IMR-90 (cell line): Measurements from ENCODE around the gene STAM2. TPM values are rescaled to one million over a fixed set of nuclear protein-coding genes. Genes with fewer than 3 reads are reported as not detected.

Experiments
- ATAC-seq: fragments of 200-7000 bp; cut with Tn5 transposase; 2 replicates; pipeline ENCODE4 v1.9.1; 2020; ENCODE audit warnings: low read depth, mild to moderate bottlenecking, moderate library complexity
- BruUV-seq: library from RNA; stranded (reverse); fragments of 400-500 nt; replicated peaks from 2 replicates; lab custom pipeline; 2021; lab: Mats Ljungman, UMichigan
- CTCF ChIA-PET: fragments of 300-600 bp; formaldehyde crosslinking; extraction: SDS; loops from one replicate; lab custom pipeline; 2021; ENCODE audit warnings: antibody characterized with exemption; lab: Yijun Ruan, JAX
- POLR2A ChIA-PET: fragments of 300-600 bp; sonication (Branson Sonifier 250); formaldehyde crosslinking; loops from one replicate; lab custom pipeline; 2022; ENCODE audit warnings: antibody characterized with exemption; ENCODE audit not compliant: unreplicated experiment; lab: Charles Lee
- DNase-seq: peaks from one replicate; pipeline ENCODE4 v3.0.0; 2013
- H2AFZ ChIP-seq: replicated peaks from 2 replicates; pipeline ENCODE3; 2013; ENCODE audit warnings: low read length, mild to moderate bottlenecking; ENCODE audit not compliant: poor library complexity
- H2AK5ac ChIP-seq: 2 replicates; pipeline ENCODE4 v1.6.1; 2013; ENCODE audit warnings: low read depth, low read length, inconsistent platforms
- H2AK9ac ChIP-seq: replicated peaks from 2 replicates; pipeline ENCODE3; 2013; ENCODE audit warnings: mild to moderate bottlenecking, low read depth, low read length, moderate library complexity; ENCODE audit not compliant: poor library complexity
- H2BK120ac ChIP-seq: 2 replicates; pipeline ENCODE4 v1.6.1; 2013; ENCODE audit warnings: low read depth, low read length, inconsistent platforms
- H2BK15ac ChIP-seq: 3 replicates; pipeline ENCODE4 v1.6.1; 2013; ENCODE audit warnings: low read depth, low read length, inconsistent platforms
- H2BK20ac ChIP-seq: 2 replicates; pipeline ENCODE4 v1.6.1; 2013; ENCODE audit warnings: low read depth, mild to moderate bottlenecking, inconsistent platforms, low read length, moderate library complexity
- H2BK5ac ChIP-seq: 2 replicates; pipeline ENCODE4 v1.6.1; 2013; ENCODE audit warnings: mild to moderate bottlenecking, low read depth, low read length, inconsistent platforms; ENCODE audit not compliant: poor library complexity, severe bottlenecking
- H3K14ac ChIP-seq: replicated peaks from 2 replicates; pipeline ENCODE4 v1.6.1; 2013; ENCODE audit warnings: low read depth, low read length, inconsistent platforms
- H3K18ac ChIP-seq: 2 replicates; pipeline ENCODE4 v1.6.1; 2013; ENCODE audit warnings: low read depth, low read length, control low read depth
- H3K23ac ChIP-seq: 2 replicates; pipeline ENCODE4 v1.6.1; 2013; ENCODE audit warnings: low read depth, low read length, inconsistent platforms
- H3K27ac ChIP-seq: 2 replicates; pipeline ENCODE4 v1.5.1; 2013; ENCODE audit warnings: mild to moderate bottlenecking, control low read depth, low read length; ENCODE audit not compliant: insufficient read depth
- H3K27me3 ChIP-seq: 2 replicates; pipeline ENCODE4 v1.6.1; 2013; ENCODE audit warnings: low read length; ENCODE audit not compliant: control insufficient read depth, insufficient read depth
- H3K36me3 ChIP-seq: 2 replicates; pipeline ENCODE4 v1.6.1; 2013; ENCODE audit warnings: low read length, mixed read lengths; ENCODE audit not compliant: control insufficient read depth, insufficient read depth
- H3K4ac ChIP-seq: 2 replicates; pipeline ENCODE4 v1.6.1; 2013; ENCODE audit warnings: low read depth, low read length, inconsistent platforms
- H3K4me1 ChIP-seq: 2 replicates; pipeline ENCODE4 v1.6.1; 2013; ENCODE audit warnings: low read length, mixed read lengths; ENCODE audit not compliant: control insufficient read depth, insufficient read depth
- H3K4me2 ChIP-seq: 2 replicates; pipeline ENCODE4 v1.6.1; 2013; ENCODE audit warnings: low read depth, mild to moderate bottlenecking, control low read depth, low read length, moderate library complexity
- H3K4me3 ChIP-seq: 2 replicates; pipeline ENCODE4 v1.5.1; 2013; ENCODE audit warnings: low read depth, mild to moderate bottlenecking, control low read depth, low read length, moderate library complexity; ENCODE audit not compliant: insufficient read depth
- H3K56ac ChIP-seq: 2 replicates; pipeline ENCODE4 v1.6.1; 2013; ENCODE audit warnings: low read length, inconsistent platforms; ENCODE audit not compliant: insufficient read depth; ENCODE audit errors: extremely low read depth
- H3K79me1 ChIP-seq, 2 experiments: 2 replicates each; pipeline ENCODE4 v1.6.1; 2013; ENCODE audit warnings: low read length in 2 of 2, inconsistent platforms in 1 of 2, low read depth in 1 of 2
- H3K9ac ChIP-seq: 2 replicates; pipeline ENCODE4 v1.6.1; 2013; ENCODE audit warnings: low read depth, low read length, control low read depth
- H3K9me1 ChIP-seq: 2 replicates; pipeline ENCODE4 v1.6.1; 2013; ENCODE audit warnings: low read length, inconsistent platforms; ENCODE audit not compliant: insufficient read depth
- H3K9me3 ChIP-seq: 2 replicates; pipeline ENCODE4 v1.6.1; 2013; ENCODE audit warnings: low read length; ENCODE audit not compliant: control insufficient read depth, insufficient read depth
- H4K20me1 ChIP-seq: 2 replicates; pipeline ENCODE4 v1.6.1; 2013; ENCODE audit warnings: low read length, inconsistent platforms; ENCODE audit not compliant: insufficient read depth
- H4K5ac ChIP-seq: 2 replicates; pipeline ENCODE4 v1.6.1; 2013; ENCODE audit warnings: mild to moderate bottlenecking, low read depth, low read length, control low read depth
- H4K8ac ChIP-seq, 2 experiments: 2 replicates each; pipeline ENCODE4 v1.6.1; 2013; ENCODE audit warnings: low read depth in 2 of 2, low read length in 2 of 2, control low read depth in 1 of 2, inconsistent platforms in 1 of 2
- H4K91ac ChIP-seq: 2 replicates; pipeline ENCODE4 v1.6.1; 2013; ENCODE audit warnings: low read depth, low read length, inconsistent platforms; ENCODE audit not compliant: insufficient read depth
- BHLHE40 ChIP-seq: fragments of 150-350 bp; IDR thresholded peaks from 2 replicates; pipeline ENCODE4 v1.6.1; 2016; ENCODE audit warnings: mild to moderate bottlenecking, low read depth, low read length
- CEBPB ChIP-seq: IDR thresholded peaks from 2 replicates; pipeline ENCODE4 v1.6.1; 2012; ENCODE audit warnings: low read depth, low read length, improper control_type of control experiment
- CTCF ChIP-seq: conservative IDR thresholded peaks from 2 replicates; pipeline ENCODE4 v1.5.1; 2012; ENCODE audit warnings: mild to moderate bottlenecking, low read depth, low read length, improper control_type of control experiment
- FOS ChIP-seq: fragments of 150-350 bp; IDR thresholded peaks from 2 replicates; pipeline ENCODE4 v1.6.1; 2016; ENCODE audit warnings: low read depth, low read length
- NFE2L2 ChIP-seq: fragments of 150-350 bp; IDR thresholded peaks from 2 replicates; pipeline ENCODE4 v1.6.1; 2016; ENCODE audit warnings: low read depth, mild to moderate bottlenecking, low read length
- POLR2A ChIP-seq: IDR thresholded peaks from 2 replicates; pipeline ENCODE4 v1.6.1; 2012; ENCODE audit warnings: mild to moderate bottlenecking, low read depth, low read length
- SMC3 ChIP-seq: fragments of 150-350 bp; IDR thresholded peaks from 2 replicates; pipeline ENCODE4 v1.6.1; 2016; ENCODE audit warnings: low read depth, mild to moderate bottlenecking, antibody characterized with exemption, low read length, moderate library complexity
- USF2 ChIP-seq: fragments of 150-350 bp; IDR thresholded peaks from 2 replicates; pipeline ENCODE4 v1.6.1; 2017; ENCODE audit warnings: mild to moderate bottlenecking, antibody characterized with exemption, low read length, low read depth
- WGBS, 2 experiments: methylation state at CpG; one replicate each; pipeline versions ENCODE4 v1.1.5 to v1.1.7; 2013; ENCODE audit warnings: missing lambda C conversion rate in 2 of 2; ENCODE audit not compliant: insufficient read length in 1 of 2; ENCODE audit errors: extremely low coverage in 2 of 2; 5-methylcytosine and 5-hydroxymethylcytosine counted together
- dilution Hi-C: fragments of 300-500 bp; cut with HindIII; formaldehyde crosslinking; loops from one replicate; pipeline ENCODE4 v1.14.3; 2018; ENCODE audit warnings: low sequenced_read_pairs; ENCODE audit not compliant: unreplicated experiment
- in situ Hi-C: fragments of 300-500 bp; cut with MboI; formaldehyde crosslinking; loops from 3 replicates; pipeline ENCODE4 v1.14.3; 2019; ENCODE audit warnings: low sequenced_read_pairs, inconsistent platforms, mixed read lengths
- intact Hi-C: fragments of 100-400 bp; cut with micrococcal nuclease; formaldehyde crosslinking; loops from 2 replicates; pipeline ENCODE4 v1.10.0; 2022
- polyA plus RNA-seq, 3 experiments: library from polyadenylated mRNA; depleted of rRNA; stranded (reverse); fragments of >200 nt; gene quantifications; 2 replicates each; pipeline ENCODE4 v1.2.3, GENCODE V29; 2012; ENCODE audit warnings: low replicate concordance in 1 of 3
- total RNA-seq: library from RNA; depleted of rRNA; stranded (reverse); fragments of >200 nt; gene quantifications from 2 replicates; pipeline ENCODE4 v1.2.3, GENCODE V29; 2012

The STAM2 gene
- total and polyA plus RNA-seq, 2 of the 4 experiments (the other 2 are of a cell fraction), result 12.5 to 29.2 TPM

GRCh38 chr2:152115952-152116351 lies 59.6 kb downstream of the STAM2 start:
- Histone ChIP-seq H3K9ac (no peak overlapping the region), H3K4me1 (no peaks in the 10 kb centered on the region), H2AK5ac (no peak overlapping the region), H2BK15ac (no peak overlapping the region), H3K4ac (no peak overlapping the region), H3K36me3 (peaks cover 2% of the 10 kb centered on the region; the same call in 1 of the 2 replicates), H2BK20ac (no peak overlapping the region), H3K56ac (no peak overlapping the region), H3K27me3 (no peaks in the 10 kb centered on the region), H3K9me3 (no peaks in the 10 kb centered on the region), H2AK9ac (no peak overlapping the region), H3K14ac (no peak overlapping the region), H3K4me3 (no peak overlapping the region), H3K27ac (no peak overlapping the region), H4K5ac (no peak overlapping the region), H4K91ac (no peak overlapping the region), H2AFZ (no peak overlapping the region), H4K8ac (no peak overlapping the region), H4K20me1 (no peaks in the 10 kb centered on the region), H3K4me2 (no peak overlapping the region), H3K79me1 (no peaks in the 10 kb centered on the region), H3K23ac (no peak overlapping the region), H3K18ac (no peak overlapping the region), H3K9me1 (no peaks in the 10 kb centered on the region), H2BK5ac (no peak overlapping the region), H2BK120ac (no peak overlapping the region)
- POLR2A ChIA-PET, result no interaction called here
- no TSS peak for BruUV-seq
- in situ Hi-C loops (no loop called here), dilution Hi-C loops (no loop called here), intact Hi-C loops (no loop called here)
- no peak for TF ChIP-seq USF2
- TF ChIP-seq SMC3, result no peak
- TF ChIP-seq FOS, result no peak
- TF ChIP-seq CEBPB, result no peak
- no peak for TF ChIP-seq POLR2A
- TF ChIP-seq NFE2L2, result no peak
- no peak for TF ChIP-seq CTCF
- no peak for TF ChIP-seq BHLHE40
- CTCF ChIA-PET, result no interaction called here
- DNase-seq (no peak), ATAC-seq (no peak; the same call in 1 of the 2 replicates)
- no CpG with 5 or more reads among the region's 3 CpGs for WGBS, 2 experiments
